Loucy (cell line): ENCODE results near the gene NAGS.
"Not testable (repeated sequence)": the region's sequence is repeated elsewhere in the genome, so short reads cannot be mapped to it uniquely, and the experiment has no call there.

Experiments
- H2AFZ ChIP-seq: fragments of 200-600 bp; sonication (generic); 2 replicates; pipeline ENCODE4 v1.6.0; 2016; ENCODE audit warnings: antibody characterized with exemption, mild to moderate bottlenecking, low read length, moderate library complexity
- H3F3A ChIP-seq: fragments of 200-600 bp; 2 replicates; pipeline ENCODE4 v1.6.0; 2016; ENCODE audit warnings: antibody characterized with exemption, low read depth, mild to moderate bottlenecking
- H3K27me3 ChIP-seq: fragments of 200-600 bp; sonication (generic); 2 replicates; pipeline ENCODE4 v1.6.1; 2014; ENCODE audit warnings: low read length, mild to moderate bottlenecking; ENCODE audit not compliant: insufficient read depth, poor library complexity, severe bottlenecking
- H3K36me3 ChIP-seq: fragments of 200-600 bp; sonication (generic); 2 replicates; pipeline ENCODE4 v1.6.1; 2016; ENCODE audit warnings: low read length; ENCODE audit not compliant: insufficient read depth
- H3K4me1 ChIP-seq: fragments of 200-600 bp; sonication (generic); 2 replicates; pipeline ENCODE4 v1.5.1; 2014; ENCODE audit warnings: low read length, mild to moderate bottlenecking; ENCODE audit not compliant: insufficient read depth, poor library complexity, severe bottlenecking
- H3K4me2 ChIP-seq: fragments of 200-600 bp; sonication (generic); 2 replicates; pipeline ENCODE4 v1.6.0; 2014; ENCODE audit warnings: antibody characterized with exemption, low read length, low read depth, mild to moderate bottlenecking; ENCODE audit not compliant: poor library complexity, severe bottlenecking
- H3K4me3 ChIP-seq: fragments of 200-600 bp; sonication (generic); 2 replicates; pipeline ENCODE4 v1.5.1; 2014; ENCODE audit warnings: low read length, mild to moderate bottlenecking, mixed read lengths; ENCODE audit not compliant: poor library complexity, severe bottlenecking
- H3K79me2 ChIP-seq: fragments of 200-600 bp; sonication (generic); 2 replicates; pipeline ENCODE4 v1.6.1; 2014; ENCODE audit warnings: low read length; ENCODE audit not compliant: insufficient read depth
- H3K9ac ChIP-seq: fragments of 200-600 bp; sonication (generic); 2 replicates; pipeline ENCODE4 v1.6.0; 2014; ENCODE audit warnings: mild to moderate bottlenecking, low read depth, low read length, moderate library complexity; ENCODE audit not compliant: poor library complexity, severe bottlenecking
- H3K9me2 ChIP-seq: fragments of 200-600 bp; sonication (generic); replicated peaks from 2 replicates; pipeline ENCODE4 v1.6.1; 2016; ENCODE audit warnings: low read depth, low read length, mixed read lengths
- H3K9me3 ChIP-seq: fragments of 200-600 bp; sonication (generic); 2 replicates; pipeline ENCODE4 v1.6.1; 2014; ENCODE audit warnings: mild to moderate bottlenecking, antibody characterized with exemption, low read length, low read depth; ENCODE audit not compliant: insufficient read depth
- H4K20me1 ChIP-seq: fragments of 200-600 bp; sonication (generic); 2 replicates; pipeline ENCODE4 v1.6.0; 2014; ENCODE audit warnings: antibody characterized with exemption, low read length, mild to moderate bottlenecking; ENCODE audit not compliant: insufficient read depth, poor library complexity, severe bottlenecking
- CTCF ChIP-seq: fragments of 200-600 bp; sonication (generic); conservative IDR thresholded peaks from 2 replicates; pipeline ENCODE4 v1.5.1; 2014; ENCODE audit warnings: mild to moderate bottlenecking, antibody characterized with exemption, low read length
- EZH2phosphoT487 ChIP-seq: fragments of 200-600 bp; IDR thresholded peaks from 2 replicates; pipeline ENCODE4 v1.6.1; 2018; ENCODE audit warnings: antibody characterized with exemption, mild to moderate bottlenecking, moderate library complexity, borderline replicate concordance

Gene NAGS

DNA sequence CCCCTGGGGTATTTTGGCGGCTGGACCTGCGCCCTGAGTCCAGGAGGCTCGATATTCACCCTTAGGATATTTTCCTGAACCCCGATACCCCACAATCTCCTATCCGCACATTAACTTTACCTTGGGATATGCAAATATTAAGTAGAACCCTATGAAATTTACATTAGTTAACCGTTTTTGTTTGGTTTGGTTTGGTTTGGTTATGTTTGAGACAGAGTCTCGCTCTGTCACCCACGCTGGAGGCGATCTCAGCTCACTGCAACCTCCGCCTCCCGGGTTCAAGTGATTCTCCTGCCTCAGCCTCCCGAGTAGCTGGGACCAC, 9.3 kb upstream of the NAGS start:
- Histone ChIP-seq H4K20me1 (no peaks in the 10 kb centered on the region), H2AFZ (peak overlapping the region; percentile 62), H3F3A (no peaks in the 10 kb centered on the region), H3K36me3 (no peaks in the 10 kb centered on the region), H3K9me3 (no peaks in the 10 kb centered on the region), H3K4me3 (no peak overlapping the region), H3K9me2 (no peaks in the 10 kb centered on the region), H3K4me2 (no peak overlapping the region), H3K79me2 (no peaks in the 10 kb centered on the region), H3K4me1 (no peaks in the 10 kb centered on the region), H3K9ac (no peak overlapping the region), H3K27me3 (no peaks in the 10 kb centered on the region)
- TF ChIP-seq EZH2phosphoT487 (no peak), CTCF (no peak)

DNA sequence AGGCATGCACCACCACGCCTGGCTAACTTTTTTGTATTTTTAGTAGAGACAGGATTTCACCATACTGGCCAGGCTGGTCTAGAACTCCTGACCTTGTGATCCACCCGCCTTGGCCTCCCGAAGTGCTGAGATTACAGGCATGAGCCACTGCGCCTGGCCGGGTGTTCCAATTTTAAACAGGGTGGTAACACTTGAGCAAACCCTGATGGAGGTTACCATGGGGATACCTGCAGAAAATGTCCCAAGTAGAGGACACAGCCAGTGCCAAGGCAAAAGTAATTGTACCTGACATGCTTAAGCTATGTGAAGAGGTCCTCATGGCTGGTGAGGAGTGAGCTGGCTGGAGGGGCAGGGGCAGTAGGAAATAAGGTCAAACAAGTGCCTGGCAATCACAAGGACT, 7.2 kb upstream of the NAGS start:
- H3K9me3 ChIP-seq, H3K27me3 ChIP-seq, H2AFZ ChIP-seq, H3K4me1 ChIP-seq, H4K20me1 ChIP-seq, H3F3A ChIP-seq, H3K4me3 ChIP-seq, H3K36me3 ChIP-seq, H3K4me2 ChIP-seq, H3K9me2 ChIP-seq, H3K79me2 ChIP-seq, H3K9ac ChIP-seq: not testable (repeated sequence)

DNA sequence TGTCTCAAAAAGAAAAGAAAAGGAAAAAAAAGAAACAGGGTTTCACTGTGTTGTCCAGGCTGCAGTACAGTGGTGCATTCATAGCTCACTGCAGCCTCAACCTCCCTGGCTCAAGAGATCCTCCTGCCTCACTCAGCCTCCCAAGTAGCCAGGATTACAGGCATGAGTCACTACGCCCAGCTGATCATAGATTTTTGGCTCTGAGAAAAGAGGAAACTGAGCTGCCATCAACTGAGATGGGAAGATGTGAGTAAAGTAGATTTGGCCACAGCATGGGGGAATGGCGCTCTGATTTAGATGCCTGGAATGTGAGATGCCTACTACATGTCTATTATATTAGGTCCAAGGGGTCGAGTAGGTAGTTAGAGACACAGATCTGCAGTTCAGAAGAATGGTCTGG, 5.9 kb upstream of the NAGS start:
- no peaks in the 10 kb centered on the region for H3K79me2 ChIP-seq
- H2AFZ ChIP-seq: no peak overlapping the region
- no peak overlapping the region for H3K4me3 ChIP-seq
- H4K20me1 ChIP-seq: no peaks in the 10 kb centered on the region
- H3K9me3 ChIP-seq: no peaks in the 10 kb centered on the region
- no peaks in the 10 kb centered on the region for H3K4me1 ChIP-seq
- TF ChIP-seq CTCF (no peak), EZH2phosphoT487 (no peak)
- no peaks in the 10 kb centered on the region for H3K36me3 ChIP-seq
- no peaks in the 10 kb centered on the region for H3K9me2 ChIP-seq
- H3K27me3 ChIP-seq: no peaks in the 10 kb centered on the region
- H3K4me2 ChIP-seq: no peak overlapping the region
- H3K9ac ChIP-seq: no peak overlapping the region
- H3F3A ChIP-seq: no peaks in the 10 kb centered on the region

DNA sequence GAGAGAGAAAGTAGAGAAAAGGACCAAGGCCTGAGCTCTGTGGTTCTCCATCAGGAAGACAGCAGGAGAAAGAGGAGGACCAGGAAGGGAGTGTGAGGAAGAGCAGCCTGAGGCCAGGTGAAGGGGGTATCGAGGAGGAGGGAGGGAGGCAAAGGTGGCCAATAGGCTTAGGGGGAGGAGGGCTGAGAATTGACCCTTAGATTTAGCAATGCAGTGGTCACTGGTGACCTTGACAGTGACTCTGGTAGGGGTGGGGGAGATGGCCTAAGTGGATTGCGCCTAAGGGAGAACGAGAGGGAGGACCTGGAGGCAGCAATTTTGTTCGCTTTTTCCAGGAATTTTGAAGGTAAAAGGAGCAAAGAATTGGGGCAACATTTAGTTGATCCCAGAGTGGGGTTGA, 5.4 kb upstream of the NAGS start:
- Histone ChIP-seq H4K20me1 (no peaks in the 10 kb centered on the region), H3K9me2 (no peaks in the 10 kb centered on the region), H3K9ac (no peak overlapping the region), H3K4me2 (no peak overlapping the region), H3F3A (no peaks in the 10 kb centered on the region), H3K79me2 (no peaks in the 10 kb centered on the region), H3K4me1 (no peaks in the 10 kb centered on the region), H3K9me3 (no peaks in the 10 kb centered on the region), H3K36me3 (no peaks in the 10 kb centered on the region), H3K27me3 (no peaks in the 10 kb centered on the region), H2AFZ (no peak overlapping the region), H3K4me3 (no peak overlapping the region)
- TF ChIP-seq CTCF (no peak), EZH2phosphoT487 (no peak)
